HG03108 (cell line): Measurements from ENCODE around the gene SHISAL2A.

Source experiments
- ATAC-seq: cut with Tn5 transposase; IDR thresholded peaks from one replicate; pipeline ENCODE4 v1.9.1; 2021; ENCODE audit warnings: moderate library complexity; ENCODE audit not compliant: unreplicated experiment

Gene SHISAL2A

DNA sequence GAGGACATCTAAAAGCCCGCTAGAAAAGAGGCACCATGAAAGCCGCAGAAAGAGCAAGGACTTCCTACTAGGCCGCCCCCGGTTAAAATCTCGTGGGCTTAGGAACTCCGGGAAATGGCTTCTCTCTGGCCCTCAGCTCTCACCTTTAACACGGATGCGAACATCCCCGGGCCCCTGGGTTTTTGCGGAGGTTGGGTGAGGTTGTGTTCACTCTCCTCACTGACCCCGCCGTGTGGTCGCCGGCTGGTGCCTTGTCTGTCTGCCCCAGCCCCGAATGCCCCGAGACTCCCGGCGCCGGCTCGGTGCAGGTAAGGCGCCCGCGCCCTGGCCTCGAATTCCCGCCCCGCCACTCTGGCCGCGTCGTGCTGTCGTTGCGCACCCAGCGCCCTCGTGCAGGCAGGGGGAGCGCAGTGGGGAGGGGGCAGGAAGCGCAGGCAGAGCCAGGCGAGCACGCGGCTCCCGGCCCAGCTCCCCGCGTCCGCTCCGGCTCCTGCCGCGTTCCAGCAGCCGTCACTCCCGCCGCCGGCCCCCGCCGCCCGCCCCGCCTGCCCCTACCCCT, at the start of gene SHISAL2A:
SHISAL2A (plus strand) TSS at position 437 of the 559 bp plus-strand sequence. CDS start 326 bp downstream, outside the sequence.
- ATAC-seq, result no peak

DNA sequence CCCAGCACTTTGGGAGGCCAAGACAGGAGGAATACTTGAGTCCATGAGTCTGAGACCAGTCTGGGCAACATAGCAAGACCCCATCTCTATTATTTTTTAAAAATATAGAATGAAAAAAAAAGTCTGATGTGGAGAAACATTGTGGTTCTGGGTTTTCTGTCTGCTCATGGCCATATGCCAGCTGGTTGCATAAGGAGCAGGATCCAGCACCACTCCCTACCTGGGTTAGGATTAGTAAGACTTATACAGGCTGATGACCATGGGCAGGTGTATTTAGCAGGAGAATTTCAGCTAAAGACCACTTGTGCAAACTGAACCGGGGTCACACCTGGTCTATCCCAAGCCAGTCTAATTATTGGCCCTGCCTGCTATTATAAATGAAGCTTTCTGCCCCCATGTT, 47.5 kb upstream of the SHISAL2A start:
- ATAC-seq, result no peak

DNA sequence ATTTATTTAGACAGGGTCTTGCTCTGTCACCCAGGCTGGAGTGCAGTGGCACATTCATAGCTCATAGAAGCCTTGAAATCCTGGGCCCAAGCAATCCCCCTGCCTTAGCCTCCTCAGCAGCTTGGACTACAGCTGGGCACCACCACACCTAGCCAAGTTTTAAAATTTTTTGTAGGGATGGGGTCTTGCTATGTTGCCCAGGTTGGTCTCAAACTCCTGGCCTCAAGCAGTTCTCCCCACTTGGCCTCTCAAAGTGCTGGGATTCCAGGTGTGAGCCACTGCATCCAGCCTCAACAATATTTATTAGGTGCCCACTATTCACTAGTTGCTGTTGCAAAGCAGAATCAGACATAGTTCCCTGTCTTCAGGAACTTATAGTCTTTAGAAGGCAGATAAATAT, 44.9 kb upstream of the SHISAL2A start:
- no peak for ATAC-seq

DNA sequence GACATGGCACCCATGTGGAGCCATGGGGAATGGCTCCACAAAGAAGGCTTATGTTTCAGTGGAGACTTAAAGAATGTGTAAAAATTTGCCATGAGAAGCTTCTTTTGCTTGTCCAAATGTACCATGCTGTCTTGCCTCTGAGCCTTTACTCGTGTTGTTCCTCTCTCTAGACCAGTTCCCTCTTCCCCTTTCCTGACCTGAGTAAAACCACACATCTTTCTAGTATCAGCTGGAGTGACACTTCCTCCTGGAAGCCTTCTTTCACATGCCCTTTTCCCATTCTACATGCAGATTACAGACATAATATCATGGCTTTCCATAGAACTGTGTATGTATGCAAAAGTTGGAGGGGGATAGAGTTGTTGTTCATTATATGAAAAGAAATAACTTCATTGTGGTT, 44.4 kb upstream of the SHISAL2A start:
- ATAC-seq, result no peak

DNA sequence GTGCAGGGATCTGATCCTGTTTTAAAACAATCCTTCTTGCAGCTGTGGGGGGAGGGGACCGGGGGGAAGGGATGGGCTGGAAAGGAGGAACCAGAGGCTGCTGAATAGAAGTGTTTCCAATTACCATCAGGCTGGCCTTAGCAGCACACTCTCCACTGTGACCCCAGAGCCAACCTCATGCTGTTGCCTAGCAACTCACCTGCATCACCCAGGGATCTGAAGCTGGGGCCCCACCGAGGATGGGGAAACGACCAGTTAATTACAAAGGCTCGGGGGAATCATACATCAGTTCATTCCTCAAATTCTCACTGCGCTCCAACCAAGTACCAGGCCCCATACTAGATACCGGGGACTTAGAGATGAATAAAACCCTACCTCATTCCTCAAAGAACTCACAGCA, 42.7 kb upstream of the SHISAL2A start:
- ATAC-seq, result no peak

DNA sequence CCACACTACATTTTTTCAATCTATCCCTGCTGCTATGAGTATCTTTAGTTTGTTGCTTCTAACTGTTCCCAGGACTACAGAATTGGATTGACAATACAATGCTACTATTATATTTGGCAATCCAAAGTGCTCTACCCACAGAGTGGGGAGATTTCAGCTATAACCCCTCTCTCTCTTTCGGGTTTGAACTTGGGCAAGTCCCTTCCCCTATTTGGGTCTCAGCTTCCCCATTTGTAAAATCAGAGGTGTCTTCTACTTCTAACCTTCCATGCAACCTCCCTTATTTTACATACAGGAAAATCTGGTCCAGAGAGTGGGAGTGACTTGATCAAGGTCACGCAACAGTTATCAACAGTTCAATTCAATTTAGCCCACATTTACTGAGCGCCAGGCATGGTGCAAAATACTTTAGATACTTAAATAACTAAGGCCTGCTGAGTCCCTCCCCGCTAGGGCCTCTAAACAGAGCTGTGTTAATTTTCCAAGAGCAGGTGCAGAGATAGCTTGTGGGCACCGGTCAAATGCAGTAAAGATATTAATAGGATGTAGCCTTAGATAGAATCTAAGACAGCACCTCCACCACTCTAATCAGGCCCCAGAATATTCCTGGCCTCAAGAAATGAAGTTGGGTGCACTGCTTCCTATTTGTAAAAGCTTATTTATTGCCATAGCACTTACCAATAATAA, 40.2 kb upstream of the SHISAL2A start:
- ATAC-seq, result no peak

DNA sequence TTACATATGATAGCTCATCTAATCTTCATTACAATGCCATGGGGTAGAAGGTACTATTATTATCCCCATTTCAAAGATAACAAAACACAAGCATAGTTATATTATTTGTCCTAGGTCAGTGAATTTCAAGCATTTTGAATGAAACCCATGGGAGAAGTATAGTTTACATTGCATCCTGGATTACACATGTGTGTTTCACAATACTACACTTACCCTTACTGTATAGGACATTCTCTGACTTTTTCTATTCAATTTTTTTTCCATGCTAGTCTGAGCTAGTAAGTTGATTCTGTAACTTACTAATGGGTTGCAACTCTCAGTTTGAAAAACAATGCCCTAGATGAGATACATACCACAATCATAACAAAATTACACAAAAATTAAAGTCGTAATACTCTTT, 39.5 kb upstream of the SHISAL2A start:
- ATAC-seq, result no peak

DNA sequence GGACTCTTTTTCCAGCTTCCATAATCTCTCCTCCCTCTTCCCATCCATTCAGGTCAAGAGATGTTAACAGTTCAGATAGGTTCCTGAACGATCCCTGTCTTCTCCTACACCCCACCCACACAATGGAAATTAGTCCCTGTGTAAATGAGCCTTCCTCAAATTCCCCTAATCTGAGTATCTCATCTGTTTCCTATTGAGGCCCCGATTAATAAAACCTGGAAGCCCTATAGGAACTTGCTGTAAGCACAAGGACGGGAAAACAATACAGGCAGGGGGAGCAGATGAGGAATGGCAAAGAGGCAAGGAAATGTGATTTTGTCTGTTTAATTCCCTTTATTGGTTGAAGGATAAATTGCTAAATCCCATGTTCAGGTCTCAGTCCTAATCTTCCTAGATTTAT, 37.9 kb upstream of the SHISAL2A start:
- ATAC-seq, result no peak

DNA sequence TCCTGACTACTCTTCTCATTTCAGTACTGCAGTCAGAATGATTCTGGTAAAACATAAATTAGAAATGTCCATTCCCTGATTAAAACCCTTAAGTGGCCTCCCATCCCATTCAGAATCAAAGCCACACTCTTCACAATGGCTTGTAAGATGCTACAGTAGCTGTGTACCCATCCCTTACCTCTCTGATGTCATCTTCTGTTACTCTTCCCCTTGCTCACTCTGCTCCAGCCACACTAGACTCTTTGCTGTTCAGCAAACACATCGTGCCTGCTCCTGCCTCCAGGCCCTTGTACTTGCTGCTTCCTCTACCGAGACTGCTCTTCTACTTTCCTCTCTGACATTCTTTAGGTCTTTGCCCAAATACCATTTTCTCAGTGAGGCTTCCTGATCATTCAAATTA, 35.1 kb upstream of the SHISAL2A start:
- ATAC-seq, result no peak

DNA sequence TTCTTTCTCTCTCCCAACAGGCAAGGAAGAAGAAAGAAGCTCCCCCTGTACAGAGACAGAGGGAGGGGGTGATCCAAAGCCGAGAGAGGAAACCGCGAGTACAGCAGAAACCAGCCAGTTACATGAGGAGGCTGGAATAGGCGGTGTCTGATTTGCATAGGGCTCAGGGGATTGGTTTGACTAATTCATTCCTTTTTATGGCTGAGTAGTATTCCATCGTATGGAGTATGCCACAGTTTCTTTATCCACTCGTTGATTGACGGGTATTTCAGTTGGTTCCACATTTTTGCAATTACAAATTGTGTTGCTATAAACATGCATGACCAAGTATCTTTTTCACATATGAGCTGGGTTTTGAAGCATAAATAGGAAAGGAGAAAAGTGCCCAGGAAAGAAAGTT, 34.2 kb upstream of the SHISAL2A start:
- ATAC-seq, result no peak

DNA sequence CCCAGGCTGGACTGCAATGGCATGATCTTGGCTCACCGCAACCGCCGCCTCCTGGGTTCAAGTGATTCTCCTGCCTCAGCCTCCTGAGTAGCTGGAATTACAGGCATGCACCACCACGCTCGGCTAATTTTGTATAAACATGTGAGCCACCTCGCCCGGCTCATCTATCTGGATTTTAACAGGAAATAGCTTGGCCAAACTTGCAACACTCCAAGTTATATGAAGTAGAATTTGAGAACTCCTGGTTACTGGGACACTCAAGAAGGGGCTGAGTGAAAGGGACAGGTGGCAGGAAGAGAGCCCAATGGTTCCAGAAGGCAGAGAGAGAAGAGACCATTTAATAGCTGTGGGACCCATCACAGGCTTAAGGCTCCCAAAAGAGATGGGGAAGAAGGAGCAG, 33.7 kb upstream of the SHISAL2A start:
- ATAC-seq, result no peak

DNA sequence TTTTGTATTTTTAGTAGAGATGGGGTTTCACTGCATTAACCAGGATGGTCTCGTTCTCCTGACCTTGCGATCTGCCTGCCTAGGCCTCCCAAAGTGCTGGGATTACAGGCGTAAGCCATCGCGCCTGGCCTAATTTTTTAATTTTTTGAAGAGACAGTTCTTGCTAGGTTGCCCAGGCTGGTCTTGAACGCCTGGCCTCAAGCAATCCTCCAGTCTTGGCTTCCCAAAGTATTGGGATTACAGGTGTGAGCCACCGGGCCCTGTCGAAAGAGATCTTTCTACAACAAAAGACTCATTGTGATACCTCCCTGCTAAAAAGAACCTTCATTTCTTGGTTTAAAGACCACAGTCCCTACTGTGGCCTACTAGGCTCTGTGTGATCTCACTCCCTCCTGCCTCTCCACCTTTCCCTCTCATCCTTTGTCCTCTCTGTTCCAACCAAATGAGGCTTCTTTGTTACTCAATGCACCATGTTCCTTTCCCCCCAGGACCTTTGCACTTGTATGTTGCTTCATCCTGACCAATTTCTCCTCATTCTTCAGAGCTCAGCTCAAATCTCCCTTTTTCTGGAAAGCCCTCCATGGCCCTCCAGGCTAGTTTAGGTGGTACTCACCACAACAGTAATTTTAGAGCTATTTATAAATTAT, 32.3 kb upstream of the SHISAL2A start:
- no peak for ATAC-seq

DNA sequence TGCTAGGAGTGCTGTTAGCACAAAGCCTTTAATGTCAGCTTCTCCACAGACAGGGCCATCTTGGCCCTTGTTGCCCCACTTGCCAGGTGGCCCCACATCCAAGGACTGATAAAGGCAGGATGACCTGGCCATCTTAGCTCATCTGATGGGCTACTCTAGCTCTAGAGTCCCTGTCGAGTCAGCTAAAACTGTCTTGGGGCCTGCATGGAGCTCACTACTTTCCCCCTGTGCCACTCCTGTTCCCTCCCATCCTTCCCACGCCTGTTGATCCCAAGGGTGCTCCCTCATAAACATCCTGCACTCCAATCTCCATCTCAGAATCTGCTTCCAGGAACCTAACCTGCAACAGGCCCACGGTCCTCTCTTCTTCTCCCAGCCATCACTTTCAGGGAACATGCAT, 31.4 kb upstream of the SHISAL2A start:
- no peak for ATAC-seq

DNA sequence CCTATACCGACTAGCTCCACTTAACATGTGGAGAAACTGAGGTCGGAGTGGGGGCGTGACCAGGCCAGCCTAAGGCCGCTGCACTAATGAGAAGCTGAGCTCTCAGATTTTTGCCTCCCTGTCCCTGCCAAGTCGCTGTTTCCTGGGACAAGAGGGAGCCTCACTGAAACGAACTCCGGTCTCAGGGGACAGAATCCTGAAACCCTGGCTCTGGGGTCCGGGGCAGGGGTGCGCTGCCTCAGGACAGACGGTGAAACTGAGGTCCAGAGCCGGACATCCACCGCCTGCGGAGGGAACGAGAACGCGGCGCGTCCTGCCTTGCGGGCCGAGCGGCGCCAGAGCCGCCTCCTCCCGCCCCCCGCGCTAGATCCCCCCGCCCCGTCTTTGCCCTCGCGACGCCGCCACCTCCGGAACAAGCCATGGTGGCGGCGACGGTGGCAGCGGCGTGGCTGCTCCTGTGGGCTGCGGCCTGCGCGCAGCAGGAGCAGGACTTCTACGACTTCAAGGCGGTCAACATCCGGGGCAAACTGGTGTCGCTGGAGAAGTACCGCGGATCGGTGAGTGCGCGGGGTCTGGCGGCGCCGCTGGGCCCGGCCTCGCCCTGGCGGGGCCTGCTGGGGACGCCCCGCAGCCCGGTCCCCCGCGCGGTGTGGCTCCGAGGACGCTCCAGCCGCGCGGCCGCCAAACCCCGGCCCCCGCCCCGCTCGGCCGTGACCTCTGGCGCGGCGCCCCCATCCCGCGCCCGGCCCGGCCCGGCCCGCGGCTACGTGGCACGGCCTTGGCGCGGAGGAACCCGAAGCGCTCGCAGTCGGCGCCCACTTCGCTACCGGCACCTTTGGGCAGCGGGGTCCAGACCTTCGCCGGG, 30.7 kb upstream of the SHISAL2A start, which contains the start of gene GPX7:
GPX7 (plus strand) TSS at position 381 of the 865 bp plus-strand sequence; CDS start at position 420, 39 bp downstream.
- ATAC-seq, result no peak

DNA sequence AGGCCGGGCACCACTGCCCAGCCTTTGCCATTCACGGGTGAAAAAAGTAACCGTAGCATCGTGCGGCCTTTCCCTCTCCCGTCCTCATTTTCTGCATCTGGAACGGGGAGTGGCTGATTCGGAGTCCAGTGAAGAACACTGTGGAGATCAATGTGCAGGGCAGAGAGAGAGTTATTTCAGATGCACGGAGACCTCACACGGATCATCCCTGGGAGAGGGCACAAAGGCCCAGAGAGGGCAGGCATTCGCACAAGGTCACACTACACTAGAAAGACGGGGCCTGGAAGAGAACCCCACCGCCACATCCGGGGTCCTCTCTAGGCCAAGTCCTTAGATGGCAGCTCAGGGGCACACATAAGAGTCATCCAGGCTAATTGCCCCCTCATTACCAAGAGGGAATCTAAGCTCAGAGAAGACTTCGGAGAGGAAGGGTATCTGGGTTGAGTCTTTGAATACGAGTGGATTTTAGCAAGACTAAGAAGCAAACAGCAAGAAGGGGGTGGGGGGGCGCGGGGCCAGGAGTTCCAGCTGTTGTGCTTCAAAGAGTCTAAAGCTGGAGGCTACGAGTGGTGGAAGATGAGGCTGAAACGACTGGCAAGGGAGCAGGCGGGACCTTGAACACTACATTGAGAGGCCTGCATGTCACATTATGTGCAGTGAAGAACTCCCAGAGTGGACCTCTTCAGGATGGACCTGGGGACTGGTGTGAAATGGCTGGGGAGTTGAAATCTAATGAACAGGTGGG, 29.9 kb upstream of the SHISAL2A start:
- no peak for ATAC-seq

DNA sequence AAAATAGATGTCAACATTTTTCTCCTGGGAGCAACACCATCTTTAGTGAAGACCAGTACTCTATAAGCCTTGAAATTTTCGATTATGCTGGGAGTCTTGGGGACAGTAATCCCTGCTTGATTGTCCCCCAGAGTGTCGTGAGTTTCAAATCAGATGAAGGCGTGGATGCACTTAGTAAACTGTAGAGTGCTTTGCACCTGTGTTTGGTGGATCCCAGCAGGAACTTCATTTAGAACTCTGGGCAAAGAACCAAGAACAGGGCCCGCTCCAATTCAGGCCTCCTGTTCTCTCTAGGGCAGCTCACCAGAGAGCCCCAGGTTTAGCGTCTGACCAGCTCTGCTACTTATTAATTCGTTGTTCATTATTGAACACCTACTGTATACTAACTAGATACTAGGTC, 29.3 kb upstream of the SHISAL2A start:
- ATAC-seq, result no peak

DNA sequence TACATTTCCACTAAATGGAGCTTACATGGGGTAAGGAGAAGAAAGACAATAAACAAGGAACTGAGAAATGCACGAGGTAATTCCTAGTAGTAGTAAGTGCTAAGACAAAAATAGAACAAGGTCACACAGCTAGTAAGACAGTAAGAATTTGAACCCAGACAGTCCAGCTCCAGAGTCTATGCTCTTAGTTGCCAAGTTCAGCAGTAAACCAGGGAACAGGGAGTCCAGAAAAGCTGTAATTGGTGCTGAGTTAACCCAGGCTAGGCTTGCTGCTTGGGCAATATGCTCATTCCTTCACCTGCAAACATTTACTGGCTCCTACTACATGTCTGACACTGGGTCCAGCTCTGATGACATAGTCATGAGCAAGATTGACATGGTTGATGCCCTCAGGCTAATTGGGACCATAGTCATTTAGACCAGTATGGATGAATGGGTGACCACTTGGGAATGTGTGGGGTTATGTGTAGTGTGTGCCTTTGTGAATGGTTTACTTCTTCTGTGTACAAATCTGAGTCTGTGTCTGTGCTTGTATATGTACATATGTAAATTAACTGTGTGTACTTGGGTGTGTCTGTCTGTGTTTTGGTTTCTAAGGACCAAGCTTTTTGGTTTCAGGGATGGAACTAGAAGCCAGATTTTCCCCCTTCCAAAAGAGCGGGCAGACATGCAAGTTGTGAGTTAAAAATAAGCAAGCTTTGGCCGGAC, 28.8 kb upstream of the SHISAL2A start:
- no peak for ATAC-seq

DNA sequence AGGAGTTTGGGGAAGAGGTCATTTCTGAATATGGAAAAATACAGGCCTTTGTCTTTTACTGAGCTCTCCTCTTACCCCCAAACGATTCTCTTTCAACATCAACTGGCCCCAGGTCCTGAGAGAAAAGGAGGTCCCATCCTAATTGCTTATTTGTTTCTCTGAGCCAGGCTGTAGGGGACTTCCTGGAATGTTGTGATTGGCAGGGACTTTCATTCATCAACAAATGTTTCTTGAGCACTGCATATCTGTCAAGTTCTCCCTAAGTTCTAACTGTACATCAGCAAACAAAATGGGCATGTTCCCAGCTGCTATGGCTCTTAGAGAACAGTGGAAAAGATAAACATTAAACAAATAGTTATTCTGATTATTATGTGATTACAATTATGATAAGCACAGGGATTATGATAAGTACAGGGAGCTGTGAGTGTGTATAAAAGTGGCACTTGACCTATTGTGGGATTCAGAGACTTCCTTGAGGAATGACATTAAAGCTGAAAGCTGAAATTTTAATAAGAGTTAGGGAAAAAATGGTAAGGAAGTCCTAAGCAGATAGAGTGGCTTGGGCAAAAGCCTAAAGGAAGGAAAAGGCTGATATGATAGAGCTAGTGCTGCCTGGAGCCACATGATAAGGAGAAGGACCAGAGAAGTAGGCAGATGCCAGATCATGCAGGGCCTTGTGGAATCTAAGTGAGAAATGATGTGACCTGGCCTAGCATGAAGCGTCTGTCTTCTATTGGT, 19.2 kb upstream of the SHISAL2A start:
- ATAC-seq, result no peak

DNA sequence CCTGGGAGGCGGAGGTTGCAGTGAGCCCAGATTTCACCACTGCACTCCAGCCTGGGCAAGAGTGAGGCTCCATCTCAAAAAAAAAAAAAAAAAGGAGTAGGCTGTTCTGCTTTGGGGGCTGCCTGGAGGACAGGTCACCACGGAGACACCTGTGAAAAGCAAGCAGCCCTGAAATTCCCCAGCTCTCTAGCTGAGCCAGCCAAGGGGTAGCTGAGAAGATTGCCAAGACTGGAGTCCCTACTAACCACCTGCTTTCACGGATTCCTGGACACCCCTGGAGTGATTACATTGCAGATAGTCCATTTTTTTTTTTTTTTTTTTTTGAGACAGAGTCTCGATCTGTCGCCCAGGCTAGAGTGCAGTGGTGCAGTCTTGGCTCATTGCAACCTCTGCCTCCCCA, 18.3 kb upstream of the SHISAL2A start:
- ATAC-seq, result no peak
